GM18520 (cell line): ENCODE results near the gene COCH.
"Not testable (repeated sequence)": the region's sequence is repeated elsewhere in the genome, so short reads cannot be mapped to it uniquely, and the experiment has no call there.

ENCODE experiments used
- ATAC-seq: cut with Tn5 transposase; IDR thresholded peaks from one replicate; pipeline ENCODE4 v1.9.1; 2021; ENCODE audit not compliant: unreplicated experiment

The COCH gene

DNA sequence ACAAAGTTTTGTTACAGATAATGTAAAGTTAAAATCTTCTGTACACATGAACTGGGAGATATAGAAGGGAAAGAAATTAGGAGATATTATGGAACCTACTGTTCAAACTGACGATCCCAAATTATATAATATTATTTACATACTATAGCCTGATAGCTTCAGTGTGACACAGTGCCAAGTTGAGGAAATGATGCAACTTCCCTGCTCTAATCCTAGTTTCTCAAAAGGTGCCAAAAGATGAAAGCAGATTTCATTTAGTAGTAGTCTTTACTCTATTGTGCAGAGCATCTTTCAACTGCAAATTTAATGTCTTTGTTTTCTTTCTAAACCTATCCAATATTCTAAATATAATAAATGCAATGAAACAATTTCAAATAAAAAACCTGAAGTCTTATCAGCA lies 46.9 kb downstream of the COCH start:
- ATAC-seq = no peak

DNA sequence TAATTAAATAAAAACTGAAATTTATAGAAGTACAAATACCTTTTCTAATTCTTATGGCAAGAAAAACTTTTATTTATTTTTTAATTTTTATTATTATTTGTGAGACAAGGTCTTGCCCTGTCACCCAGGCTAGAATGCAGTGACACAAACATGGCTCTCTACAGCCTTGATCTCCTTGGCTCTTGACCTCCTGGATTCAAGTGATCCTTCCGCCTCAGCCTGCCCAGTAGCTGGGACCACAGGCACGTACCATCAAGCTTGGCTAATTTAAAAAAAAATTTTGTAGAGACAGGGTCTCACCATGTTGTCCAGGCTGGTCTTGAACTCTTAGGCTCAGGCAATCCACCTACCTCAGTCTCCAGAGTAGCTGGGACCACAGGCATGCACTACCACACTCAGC lies 47.4 kb downstream of the COCH start:
- no peak for ATAC-seq

DNA sequence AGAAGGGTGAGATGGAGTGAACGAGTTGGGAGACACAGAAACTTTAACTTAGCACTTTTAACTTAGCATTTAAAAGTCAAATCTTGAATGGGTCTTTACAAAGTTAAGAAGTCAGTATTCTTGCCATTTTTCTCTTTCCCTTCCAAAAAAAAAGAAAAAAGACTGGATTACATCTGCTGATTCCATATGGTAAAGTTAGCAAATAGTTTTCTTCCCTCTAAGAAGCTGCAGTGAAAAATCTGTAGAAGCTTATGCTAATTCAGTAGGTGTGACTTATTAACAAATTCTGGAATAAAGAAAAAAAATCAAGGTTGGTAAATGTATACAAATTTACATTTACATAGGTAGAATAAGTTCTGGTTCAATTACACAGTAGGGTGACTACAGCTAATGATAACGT lies 50.9 kb downstream of the COCH start:
- ATAC-seq = no peak

DNA sequence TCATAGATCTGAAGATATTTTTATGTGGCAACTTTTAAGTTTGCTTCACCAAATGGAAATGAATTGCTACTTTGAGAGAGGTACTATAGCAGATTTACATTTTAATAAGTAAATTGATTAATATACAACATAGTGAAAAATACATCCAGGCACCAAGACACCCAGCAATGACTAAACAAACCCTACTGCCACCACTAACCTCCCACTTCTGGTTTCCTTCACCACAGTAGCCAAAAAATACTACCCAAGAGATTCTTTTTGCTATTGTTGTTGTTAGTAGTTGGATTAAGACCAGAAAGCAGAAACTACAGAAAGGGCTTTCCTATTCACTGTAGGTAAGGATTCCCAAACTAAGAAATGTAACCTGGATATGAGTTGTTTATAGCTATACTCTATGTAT lies 54.1 kb downstream of the COCH start:
- ATAC-seq = no peak

DNA sequence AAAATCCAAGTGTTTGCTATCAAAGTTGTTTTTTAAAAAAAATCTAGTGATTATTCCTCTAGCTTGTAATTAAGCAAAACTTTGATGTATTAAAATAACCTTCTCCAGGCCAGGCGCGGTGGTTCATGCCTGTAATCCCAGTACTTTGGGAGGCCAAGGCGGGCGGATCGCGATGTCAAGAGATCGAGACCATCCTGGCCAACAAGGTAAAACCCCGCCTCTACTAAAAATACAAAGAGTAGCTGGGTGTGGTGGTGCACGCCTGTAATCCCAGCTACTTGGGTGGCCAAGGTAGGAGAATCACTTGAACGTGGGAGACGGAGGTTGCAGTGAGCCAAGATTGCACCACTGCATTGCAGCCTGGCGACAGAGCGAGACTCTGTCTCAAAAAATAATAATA lies 59.6 kb downstream of the COCH start:
- not testable (repeated sequence) for ATAC-seq

DNA sequence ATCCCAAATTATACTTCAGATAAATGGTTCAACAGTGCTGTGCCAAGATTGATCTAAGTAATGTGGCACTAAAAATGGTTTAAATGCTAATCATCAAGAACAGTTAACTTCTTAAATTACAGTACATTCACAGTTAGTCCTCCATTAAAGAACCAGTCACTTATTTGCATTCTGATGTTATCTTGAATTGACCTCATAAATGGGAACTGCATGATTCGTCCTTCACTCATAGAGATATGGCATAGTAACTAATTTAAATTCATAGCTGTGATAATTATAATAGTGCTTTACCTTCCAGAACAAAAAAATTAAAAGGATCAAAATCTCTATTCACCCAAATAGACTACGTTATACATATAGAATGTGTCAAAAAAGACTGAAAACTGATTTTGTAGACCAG lies 61.1 kb downstream of the COCH start:
- no peak for ATAC-seq

DNA sequence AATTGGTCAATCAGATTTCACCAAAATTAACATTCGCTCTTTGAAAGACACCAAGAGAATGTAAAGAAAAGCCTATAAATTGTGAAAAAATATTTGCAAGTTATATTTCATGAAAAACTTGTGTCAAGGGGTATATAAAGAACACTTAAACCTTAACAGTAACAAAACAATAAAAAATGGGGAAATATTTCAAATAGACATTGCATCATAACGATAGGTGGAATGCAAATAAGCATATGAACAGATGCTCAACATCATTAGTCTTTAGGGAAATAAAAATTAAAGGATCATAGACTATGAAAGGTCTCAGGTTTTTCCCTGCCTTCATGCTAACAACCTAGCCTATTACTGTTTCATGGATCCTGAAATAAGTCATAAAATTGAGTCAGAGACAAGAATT lies 64.3 kb downstream of the COCH start:
- ATAC-seq = no peak
